HCT116 (cell line): ENCODE data around the gene TNRC6A. TPM values are rescaled to one million over a fixed set of nuclear protein-coding genes. Genes with fewer than 3 reads are reported as not detected.

Experiments used
- ATAC-seq: fragments of 200-7000 bp; cut with Tn5 transposase; 2 replicates; pipeline ENCODE4 v1.9.1; 2020; ENCODE audit warnings: mild to moderate bottlenecking, moderate library complexity
- BruUV-seq: library from RNA; stranded (reverse); fragments of 400-500 nt; replicated peaks from 2 replicates; lab custom pipeline; 2021; lab: Mats Ljungman, UMichigan
- CTCF ChIA-PET: fragments of 300-600 bp; sonication (Branson Sonifier 250); formaldehyde crosslinking; loops from one replicate; lab custom pipeline; 2021; ENCODE audit warnings: antibody characterized with exemption; lab: Charles Lee
- POLR2A ChIA-PET: fragments of 300-600, 350-600 bp; sonication (Branson Sonifier 250); formaldehyde crosslinking; loops from one replicate; lab custom pipeline; 2021; ENCODE audit warnings: antibody characterized with exemption; lab: Charles Lee
- RAD21 ChIA-PET, 2 experiments: fragments of 300-600 bp; sonication (Branson Sonifier 250); formaldehyde crosslinking; loops; one replicate each; lab custom pipeline; 2023; ENCODE audit warnings: low total read pairs in 2 of 2; ENCODE audit not compliant: uncharacterized antibody in 2 of 2, unreplicated experiment in 2 of 2, low non-redundant PET in 1 of 2; lab: Charles Lee
- DNase-seq: peaks from one replicate; pipeline ENCODE4 v3.0.0-alpha.2; 2010; ENCODE audit warnings: low read depth, low spot score
- H2AFZ ChIP-seq: fragments of 200-600 bp; shearing (Covaris generic), sonication (generic); 2 replicates; pipeline ENCODE4 v1.6.1; 2017; ENCODE audit warnings: low read depth, mixed run types, mixed read lengths, antibody characterized with exemption, low read length; ENCODE audit not compliant: poor library complexity, severe bottlenecking
- H3K27ac ChIP-seq: 2 replicates; pipeline ENCODE4 v1.5.1; 2012; ENCODE audit warnings: low read depth, low read length
- H3K27me3 ChIP-seq: fragments of 200-600 bp; sonication (generic); 2 replicates; pipeline ENCODE4 v1.6.1; 2016; ENCODE audit warnings: mixed run types, low read length, mixed read lengths; ENCODE audit not compliant: insufficient read depth
- H3K36me3 ChIP-seq, 2 experiments: fragments of 200-500 bp in 1 of 2; fragments of 200-600 bp in 1 of 2; sonication (Bioruptor generic) in 1 of 2; sonication (generic) in 1 of 2; 2 replicates each; pipeline versions ENCODE4 v1.5.1 to v1.6.1; 2014 to 2016; ENCODE audit warnings: low read length in 2 of 2, inconsistent platforms in 1 of 2, mixed read lengths in 1 of 2, mixed run types in 1 of 2; ENCODE audit not compliant: insufficient read depth in 2 of 2, control insufficient read depth in 1 of 2
- H3K4me1 ChIP-seq, 2 experiments: fragments of 200-600 bp in 1 of 2; sonication (generic) in 1 of 2; 2 replicates each; pipeline versions ENCODE4 v1.5.1 to v1.6.1; 2012 to 2017; ENCODE audit warnings: low read length in 2 of 2, inconsistent platforms in 1 of 2, mild to moderate bottlenecking in 1 of 2, mixed read lengths in 1 of 2, mixed run types in 1 of 2, moderate library complexity in 1 of 2; ENCODE audit not compliant: insufficient read depth in 2 of 2, control insufficient read depth in 1 of 2
- H3K4me2 ChIP-seq: fragments of 200-600 bp; sonication (generic); 2 replicates; pipeline ENCODE4 v1.6.1; 2017; ENCODE audit warnings: mixed run types, low read length, mixed read lengths
- H3K4me3 ChIP-seq, 2 experiments: fragments of 200-600 bp in 1 of 2; sonication (generic) in 1 of 2; replicated peaks in 1 of 2; 2 replicates each; pipeline ENCODE4 v1.5.1; 2011 to 2016; ENCODE audit warnings: low read length in 2 of 2, control low read depth in 1 of 2, low read depth in 1 of 2, mild to moderate bottlenecking in 1 of 2, mixed read lengths in 1 of 2, mixed run types in 1 of 2
- H3K79me2 ChIP-seq: fragments of 200-600 bp; sonication (generic); 2 replicates; pipeline ENCODE4 v1.6.1; 2017; ENCODE audit warnings: mild to moderate bottlenecking, mixed run types, low read length, moderate library complexity, mixed read lengths; ENCODE audit not compliant: insufficient read depth
- H3K9ac ChIP-seq: fragments of 200-600 bp; sonication (generic); 2 replicates; pipeline ENCODE4 v1.6.1; 2016; ENCODE audit warnings: low read length, mixed read lengths
- H3K9me2 ChIP-seq: fragments of 200-600 bp; sonication (generic), shearing (Covaris generic); 2 replicates; pipeline ENCODE4 v1.6.1; 2017; ENCODE audit warnings: mixed run types, mild to moderate bottlenecking, moderate library complexity; ENCODE audit not compliant: insufficient read depth
- H3K9me3 ChIP-seq, 2 experiments: fragments of 200-500 bp in 1 of 2; fragments of 200-600 bp in 1 of 2; sonication (Bioruptor generic) in 1 of 2; sonication (generic) in 1 of 2; 2 replicates each; pipeline ENCODE4 v1.6.1; 2014 to 2017; ENCODE audit warnings: low read length in 2 of 2, mixed read lengths in 2 of 2, inconsistent platforms in 1 of 2, low read depth in 1 of 2, mild to moderate bottlenecking in 1 of 2, mixed run types in 1 of 2, moderate library complexity in 1 of 2; ENCODE audit not compliant: control insufficient read depth in 1 of 2, insufficient read depth in 1 of 2
- H4K20me1 ChIP-seq: fragments of 200-600 bp; sonication (generic), shearing (Covaris generic); 2 replicates; pipeline ENCODE4 v1.6.1; 2017; ENCODE audit warnings: mixed run types, mild to moderate bottlenecking, moderate library complexity; ENCODE audit not compliant: insufficient read depth
- CBX3 ChIP-seq: IDR thresholded peaks from 2 replicates; pipeline ENCODE4 v1.6.1; 2012; ENCODE audit warnings: low read depth
- CTCF ChIP-seq, 3 experiments: fragments of 200-600 bp in 1 of 3; sonication (generic) in 1 of 3; IDR thresholded peaks in 2 of 3; conservative IDR thresholded peaks in 1 of 3; 2 replicates each; pipeline ENCODE4 v1.5.1; 2012 to 2017; ENCODE audit warnings: low read depth in 2 of 3, low read length in 2 of 3, antibody characterized with exemption in 1 of 3, borderline replicate concordance in 1 of 3, control low read depth in 1 of 3, mild to moderate bottlenecking in 1 of 3, mixed read lengths in 1 of 3, mixed run types in 1 of 3, moderate library complexity in 1 of 3; ENCODE audit not compliant: insufficient read depth in 1 of 3
- EGR1 ChIP-seq: IDR thresholded peaks from 2 replicates; pipeline ENCODE4 v1.6.1; 2012; ENCODE audit warnings: low read depth
- ELF1 ChIP-seq: IDR thresholded peaks from 2 replicates; pipeline ENCODE4 v1.6.1; 2012; ENCODE audit warnings: low read depth, borderline replicate concordance
- EZH2phosphoT487 ChIP-seq: fragments of 200-600 bp; IDR thresholded peaks from 2 replicates; pipeline ENCODE4 v1.6.1; 2018; ENCODE audit warnings: antibody characterized with exemption, borderline replicate concordance
- FOSL1 ChIP-seq: IDR thresholded peaks from 2 replicates; pipeline ENCODE4 v1.6.1; 2012; ENCODE audit warnings: low read depth
- JUND ChIP-seq: IDR thresholded peaks from 2 replicates; pipeline ENCODE4 v1.6.1; 2012
- POLR2A ChIP-seq: IDR thresholded peaks from 2 replicates; pipeline ENCODE4 v1.7.0; 2011; ENCODE audit warnings: borderline replicate concordance; ENCODE audit not compliant: insufficient read depth, insufficient read length; ENCODE audit errors: extremely low read depth
- POLR2AphosphoS5 ChIP-seq: IDR thresholded peaks from 2 replicates; pipeline ENCODE4 v1.6.1; 2011; ENCODE audit warnings: mild to moderate bottlenecking, low read depth, low read length, moderate library complexity
- RAD21 ChIP-seq: IDR thresholded peaks from 2 replicates; pipeline ENCODE4 v1.6.1; 2012; ENCODE audit warnings: low read depth, mild to moderate bottlenecking
- SIN3A ChIP-seq: IDR thresholded peaks from 2 replicates; pipeline ENCODE4 v1.6.1; 2012; ENCODE audit warnings: low read depth
- SP1 ChIP-seq: IDR thresholded peaks from 2 replicates; pipeline ENCODE4 v1.6.1; 2012; ENCODE audit warnings: low read depth
- YY1 ChIP-seq: IDR thresholded peaks from 2 replicates; pipeline ENCODE4 v1.6.1; 2011; ENCODE audit warnings: low read length, low read depth, moderate library complexity, mild to moderate bottlenecking; ENCODE audit not compliant: insufficient replicate concordance; ENCODE audit errors: extremely low read depth
- ZBTB33 ChIP-seq: IDR thresholded peaks from 2 replicates; pipeline ENCODE4 v1.6.1; 2011; ENCODE audit warnings: mild to moderate bottlenecking, low read length, moderate library complexity; ENCODE audit not compliant: insufficient replicate concordance; ENCODE audit errors: extremely low read depth
- ZFX ChIP-seq: fragments of 450-650 bp; IDR thresholded peaks from 2 replicates; pipeline ENCODE4 v1.6.1; 2017
- ZNF274 ChIP-seq: fragments of 200-500 bp; sonication (Bioruptor generic); IDR thresholded peaks from 2 replicates; pipeline ENCODE4 v1.6.1; 2014; ENCODE audit warnings: mild to moderate bottlenecking, low read depth, low read length, inconsistent platforms
- intact Hi-C: fragments of 100-400 bp; cut with micrococcal nuclease; formaldehyde crosslinking; loops from 2 replicates; pipeline ENCODE4 v1.10.0; 2022
- total RNA-seq: library from RNA; stranded (reverse); gene quantifications from one replicate; pipeline ENCODE4 v1.2.1, GENCODE V29; 2021; ENCODE audit not compliant: unreplicated experiment

The TNRC6A gene
- total RNA-seq, 1 experiment from 2014 or later: 37.0 TPM

- TF ChIP-seq POLR2A (no peak), EGR1 (no peak), SIN3A (no peak), POLR2AphosphoS5 (no peak), YY1 (no peak)
Measured at GRCh38 chr16:24730914-24731313, 1.5 kb downstream of the TNRC6A start (continued).

GRCh38 chr16:24731722-24732419 is 2.4 kb downstream of the TNRC6A start:
- H3K9ac ChIP-seq: no peak overlapping the region

More at GRCh38 chr16:24731722-24732419, 2.4 kb downstream of the TNRC6A start:
- Histone ChIP-seq H3K36me3 (peaks cover 2 to 17% of the 10 kb centered on the region in 2 experiments; a peak in 1 of 4 replicates), H3K79me2 (peaks cover 69% of the 10 kb centered on the region), H3K4me3 (no peak overlapping the region), H3K9me2 (no peaks in the 10 kb centered on the region), H4K20me1 (peaks cover 23% of the 10 kb centered on the region), H2AFZ (no peak overlapping the region), H3K4me1 (peaks cover 20 to 30% of the 10 kb centered on the region in 2 experiments), H3K27ac (no peak overlapping the region), H3K27me3 (no peaks in the 10 kb centered on the region), H3K4me2 (peak overlapping the region; percentile 81; the same call in 1 of the 2 replicates), H3K9me3 (no peaks in the 10 kb centered on the region)
- RAD21 ChIA-PET: no interaction called here
- DNase-seq (no peak), ATAC-seq (no peak)
- POLR2A ChIA-PET: no interaction called here
- CTCF ChIA-PET: no interaction called here
- no TSS peak for BruUV-seq
- TF ChIP-seq YY1 (no peak), ZNF274 (no peak), SP1 (no peak), ELF1 (no peak), JUND (no peak), CTCF (IDR thresholded peaks at IDR 0.05 in 2 of 3, conservative IDR thresholded peaks at IDR 0.05 in 1 of 3; ENCODE audit: borderline replicate concordance in 1 of 3, insufficient read depth in 1 of 3, low read depth in 2 of 3, low read length in 2 of 3) (no peak), SIN3A (no peak), FOSL1 (no peak), ZFX (no peak), RAD21 (no peak), POLR2A (no peak), CBX3 (no peak), ZBTB33 (no peak), EZH2phosphoT487 (no peak)
- intact Hi-C loops: loop anchor here (10.0 kb wide), 1 partner anchor 57 kb away; no protein-coding TSS in a partner anchor
